ENCODE data around the gene DEFB113. TPM values are rescaled to one million over a fixed set of nuclear protein-coding genes. Genes with fewer than 3 reads are reported as not detected.

The DEFB113 gene
- total and polyA plus RNA-seq, 11 donors = not detected

DNA sequence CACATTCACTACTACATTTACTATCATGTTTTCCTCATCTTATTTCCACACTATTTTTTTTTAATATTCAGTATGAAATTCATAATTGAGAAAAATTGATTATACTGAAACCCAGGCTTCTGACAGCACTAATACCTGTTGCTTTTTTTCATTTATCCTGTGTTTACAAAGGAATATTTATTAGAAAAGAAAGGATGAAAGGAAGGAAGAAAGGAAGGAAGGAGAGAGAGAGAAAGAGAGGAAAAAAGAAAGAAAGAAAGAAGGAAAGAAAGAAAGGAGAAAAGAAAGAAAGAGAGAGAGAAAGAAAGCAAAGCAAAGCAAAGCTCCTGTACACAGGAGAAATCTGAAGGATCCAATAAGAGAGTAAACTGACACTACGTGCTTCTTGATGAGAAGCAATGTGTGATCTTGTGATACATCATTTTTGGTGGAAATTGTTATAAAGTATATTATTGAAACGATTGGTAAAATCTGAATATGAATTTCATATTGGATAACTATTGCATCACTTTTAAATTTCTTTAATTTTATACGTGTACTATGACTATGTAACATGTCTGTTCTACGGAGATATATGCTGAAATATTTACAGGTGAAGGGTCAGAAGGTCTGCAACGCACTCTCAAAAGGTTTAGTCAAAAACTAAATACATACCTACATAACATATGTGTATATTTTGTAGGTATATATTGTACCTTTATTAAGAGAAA lies 49.3 kb downstream of the DEFB113 start:
- H3K4me3 ChIP-seq = no peak overlapping the region
- H3K4me1 ChIP-seq = peaks cover 0 to 4% (median 0%) of the 10 kb centered on the region in 12 donors
- H3K9me3 ChIP-seq = no peaks in the 10 kb centered on the region
- no peaks in the 10 kb centered on the region for H3K36me3 ChIP-seq
- intact Hi-C loops (cut with DNase I) = no loop called here
- no peaks in the 10 kb centered on the region for H3K27me3 ChIP-seq
- no peak overlapping the region for H3K27ac ChIP-seq
- ATAC-seq = no peak
- no peak for TF ChIP-seq POLR2A (IDR thresholded peaks at IDR 0.05)
- TF ChIP-seq, protein P1, sequence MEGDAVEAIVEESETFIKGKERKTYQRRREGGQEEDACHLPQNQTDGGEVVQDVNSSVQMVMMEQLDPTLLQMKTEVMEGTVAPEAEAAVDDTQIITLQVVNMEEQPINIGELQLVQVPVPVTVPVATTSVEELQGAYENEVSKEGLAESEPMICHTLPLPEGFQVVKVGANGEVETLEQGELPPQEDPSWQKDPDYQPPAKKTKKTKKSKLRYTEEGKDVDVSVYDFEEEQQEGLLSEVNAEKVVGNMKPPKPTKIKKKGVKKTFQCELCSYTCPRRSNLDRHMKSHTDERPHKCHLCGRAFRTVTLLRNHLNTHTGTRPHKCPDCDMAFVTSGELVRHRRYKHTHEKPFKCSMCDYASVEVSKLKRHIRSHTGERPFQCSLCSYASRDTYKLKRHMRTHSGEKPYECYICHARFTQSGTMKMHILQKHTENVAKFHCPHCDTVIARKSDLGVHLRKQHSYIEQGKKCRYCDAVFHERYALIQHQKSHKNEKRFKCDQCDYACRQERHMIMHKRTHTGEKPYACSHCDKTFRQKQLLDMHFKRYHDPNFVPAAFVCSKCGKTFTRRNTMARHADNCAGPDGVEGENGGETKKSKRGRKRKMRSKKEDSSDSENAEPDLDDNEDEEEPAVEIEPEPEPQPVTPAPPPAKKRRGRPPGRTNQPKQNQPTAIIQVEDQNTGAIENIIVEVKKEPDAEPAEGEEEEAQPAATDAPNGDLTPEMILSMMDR (IDR thresholded peaks at IDR 0.05) = no peak
- WGBS, 4 donors = 81 to 88% (median 83%) methylated on average over 5 of the region's 5 CpGs
- DNase-seq = no peak

DNA sequence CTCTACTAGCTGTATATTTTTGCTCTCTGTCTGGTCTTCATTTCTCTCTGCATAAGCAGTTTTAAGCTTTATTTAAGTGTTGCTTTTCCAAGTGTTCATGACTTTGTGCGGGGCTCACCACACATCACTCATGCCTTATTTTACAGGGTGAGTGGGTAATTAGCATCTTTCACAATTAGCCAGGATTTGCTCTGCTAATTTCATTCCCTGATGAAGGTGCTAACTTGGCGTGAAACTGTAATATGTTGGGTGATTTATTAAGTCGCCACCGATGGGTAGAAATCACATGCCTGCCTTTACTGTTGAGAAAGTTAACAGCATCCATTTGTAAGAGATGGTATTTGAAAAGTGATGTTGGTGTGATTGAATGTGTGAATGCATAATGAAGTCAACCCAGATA lies 50.2 kb downstream of the DEFB113 start:
- ATAC-seq (no peak), DNase-seq (no peak)
- peaks cover 0 to 4% (median 0%) of the 10 kb centered on the region in 12 donors for H3K4me1 ChIP-seq
- no peaks in the 10 kb centered on the region for H3K27me3 ChIP-seq
- 66 to 72% (median 68%) methylated on average over 4 of the region's 4 CpGs for WGBS, 4 donors
- no peak overlapping the region for H3K27ac ChIP-seq
- H3K9me3 ChIP-seq = no peaks in the 10 kb centered on the region
- H3K36me3 ChIP-seq = no peaks in the 10 kb centered on the region
- intact Hi-C loops (cut with DNase I) = no loop called here
- no peak overlapping the region for H3K4me3 ChIP-seq
- TF ChIP-seq, protein P1 (IDR thresholded peaks at IDR 0.05) = no peak
- TF ChIP-seq POLR2A (IDR thresholded peaks at IDR 0.05) = no peak

DNA sequence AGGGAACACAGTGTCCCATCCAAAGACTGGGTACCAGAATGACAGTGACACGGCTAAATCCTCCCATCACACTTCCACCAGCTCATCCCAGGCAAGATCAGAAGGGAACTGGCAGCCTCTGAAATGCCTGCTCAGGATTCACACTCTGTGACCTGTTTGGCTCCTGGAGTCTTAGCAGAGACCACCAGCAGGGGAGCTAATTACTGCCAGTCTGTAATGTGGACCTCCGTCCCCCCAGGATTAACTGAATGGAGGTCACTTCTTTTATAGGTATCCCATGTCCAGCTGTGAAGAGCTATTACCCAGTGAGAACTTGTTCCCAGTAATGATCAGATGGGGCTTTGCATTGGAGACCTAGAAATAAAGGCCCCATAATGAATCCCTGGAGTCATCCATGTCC lies 50.6 kb downstream of the DEFB113 start:
- H3K4me1 ChIP-seq = peaks cover 0 to 4% (median 0%) of the 10 kb centered on the region in 12 donors
- no peak for TF ChIP-seq POLR2A (IDR thresholded peaks at IDR 0.05)
- TF ChIP-seq, protein P1 (IDR thresholded peaks at IDR 0.05) = no peak
- no peaks in the 10 kb centered on the region for H3K9me3 ChIP-seq
- intact Hi-C loops (cut with DNase I) = no loop called here
- no peak overlapping the region for H3K27ac ChIP-seq
- H3K27me3 ChIP-seq = no peaks in the 10 kb centered on the region
- no peak overlapping the region for H3K4me3 ChIP-seq
- 38 to 66% (median 54%) methylated on average over 2 of the region's 2 CpGs for WGBS, 4 donors
- H3K36me3 ChIP-seq = no peaks in the 10 kb centered on the region
- ATAC-seq (no peak), DNase-seq (no peak)

Other genes starting within 250 kb of the DEFB113 start
- under 1 TPM in 1 of 9 donors, not detected in 8; 0.69 TPM for gene CRISP3, start 225.2 kb downstream of the DEFB113 start, total RNA-seq
- gene CRISP3, start 225.2 kb downstream of the DEFB113 start, polyA plus RNA-seq = under 1 TPM in 1 of 2 donors, not detected in 1; 0.04 TPM
- not detected for gene PGK2, start 182.3 kb downstream of the DEFB113 start, total RNA-seq
- not detected for gene PGK2, start 182.3 kb downstream of the DEFB113 start, polyA plus RNA-seq
- not detected for gene CRISP1, start 103.1 kb downstream of the DEFB113 start, total RNA-seq
- not detected for gene CRISP1, start 103.1 kb downstream of the DEFB113 start, polyA plus RNA-seq
- not detected for gene DEFB114, start 5.5 kb downstream of the DEFB113 start, total RNA-seq
- not detected for gene DEFB114, start 5.5 kb downstream of the DEFB113 start, polyA plus RNA-seq
- not detected for gene DEFB110, start 52.4 kb upstream of the DEFB113 start, total RNA-seq
- gene DEFB110, start 52.4 kb upstream of the DEFB113 start, polyA plus RNA-seq = not detected
- not detected for gene DEFB112, start 80.3 kb upstream of the DEFB113 start, total RNA-seq
- not detected for gene DEFB112, start 80.3 kb upstream of the DEFB113 start, polyA plus RNA-seq